BE2C (cell line): ENCODE data around the gene DAPK1.

Source experiments
- DNase-seq: peaks from one replicate; pipeline ENCODE4 v3.0.0-alpha.2; 2020
- H3K27me3 ChIP-seq: fragments of 250-450 bp; sonication (Bioruptor Pico); 2 replicates; pipeline ENCODE4 v1.5.1; 2020; ENCODE audit warnings: mild to moderate bottlenecking
- H3K36me3 ChIP-seq: fragments of 250-450 bp; sonication (Bioruptor Pico); 2 replicates; pipeline ENCODE4 v1.5.1; 2020; ENCODE audit warnings: mild to moderate bottlenecking
- H3K4me1 ChIP-seq: fragments of 250-450 bp; sonication (Bioruptor Pico); 2 replicates; pipeline ENCODE4 v1.5.1; 2020
- H3K4me3 ChIP-seq: 2 replicates; pipeline ENCODE4 v1.5.1; 2011; ENCODE audit warnings: low read depth, low read length
- H3K9me3 ChIP-seq: fragments of 250-450 bp; sonication (Bioruptor Pico); 2 replicates; pipeline ENCODE4 v1.5.1; 2020
- CTCF ChIP-seq: IDR thresholded peaks from 2 replicates; pipeline ENCODE4 v1.5.1; 2012; ENCODE audit warnings: mild to moderate bottlenecking, low read depth, low read length

DAPK1 gene

DNA sequence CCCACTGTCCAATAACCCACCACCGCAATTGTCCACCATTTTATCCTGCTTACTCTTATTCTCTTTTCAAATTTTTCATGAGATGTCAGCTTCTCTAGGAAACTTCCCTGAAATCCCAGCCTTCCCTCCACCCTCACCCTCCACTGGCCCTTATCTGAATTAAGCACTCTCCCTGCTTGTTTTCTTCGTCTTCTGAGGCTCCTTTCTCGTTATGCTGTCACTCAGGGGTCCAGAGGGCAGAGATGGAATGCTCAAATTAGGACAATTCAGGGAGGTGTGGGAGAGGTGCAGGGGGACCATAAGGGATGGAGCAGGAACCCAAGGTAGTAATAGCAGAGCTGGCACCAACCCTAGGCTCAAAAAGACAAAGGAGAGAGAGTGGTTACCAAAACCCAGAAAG, 5.0 kb upstream of the DAPK1 start:
- no peak for TF ChIP-seq CTCF
- peaks cover 6% of the 10 kb centered on the region for H3K4me1 ChIP-seq
- no peak for DNase-seq

DNA sequence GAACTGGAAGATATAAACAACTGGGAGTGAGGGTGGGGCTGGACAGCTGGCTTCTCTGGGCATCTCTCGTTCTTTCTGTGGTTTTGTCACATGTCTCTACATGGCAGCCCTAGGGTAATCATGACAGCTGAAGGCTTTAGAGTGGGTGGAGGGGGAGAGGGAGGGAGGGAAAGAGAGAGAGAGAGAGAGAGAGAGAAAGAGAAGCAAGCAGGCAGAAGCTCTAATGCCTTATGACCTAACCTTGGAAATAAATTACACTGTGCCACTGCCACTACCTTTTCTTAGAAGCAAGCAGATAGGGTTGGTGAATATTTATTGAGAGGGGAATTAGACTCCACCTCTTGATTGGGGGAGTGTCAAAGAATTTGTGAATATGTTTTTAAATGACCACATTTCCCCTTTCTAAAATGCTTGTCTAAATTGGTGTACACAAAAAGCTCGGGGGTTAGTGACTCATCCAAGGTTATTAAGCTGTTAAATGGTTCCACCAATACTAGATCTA, 2.6 kb upstream of the DAPK1 start:
- Histone ChIP-seq H3K4me1 (peaks cover 6% of the 10 kb centered on the region), H3K36me3 (no peaks in the 10 kb centered on the region), H3K4me3 (no peak overlapping the region), H3K27me3 (no peaks in the 10 kb centered on the region), H3K9me3 (no peaks in the 10 kb centered on the region)
- no peak for TF ChIP-seq CTCF
- no peak for DNase-seq

More for the DNA sequence above, 5.0 kb upstream of the DAPK1 start:
- H3K36me3 ChIP-seq: no peaks in the 10 kb centered on the region
- no peak overlapping the region for H3K4me3 ChIP-seq
- no peaks in the 10 kb centered on the region for H3K9me3 ChIP-seq
- no peaks in the 10 kb centered on the region for H3K27me3 ChIP-seq

GRCh38 chr9:87497080-87497603, 525 bp upstream of the DAPK1 start:
- Histone ChIP-seq H3K27me3 (no peaks in the 10 kb centered on the region), H3K4me3 (peak overlapping the region; percentile 62), H3K4me1 (peaks cover 10% of the 10 kb centered on the region), H3K9me3 (no peaks in the 10 kb centered on the region), H3K36me3 (no peaks in the 10 kb centered on the region)
- no peak for TF ChIP-seq CTCF
- DNase-seq: no peak

DNA sequence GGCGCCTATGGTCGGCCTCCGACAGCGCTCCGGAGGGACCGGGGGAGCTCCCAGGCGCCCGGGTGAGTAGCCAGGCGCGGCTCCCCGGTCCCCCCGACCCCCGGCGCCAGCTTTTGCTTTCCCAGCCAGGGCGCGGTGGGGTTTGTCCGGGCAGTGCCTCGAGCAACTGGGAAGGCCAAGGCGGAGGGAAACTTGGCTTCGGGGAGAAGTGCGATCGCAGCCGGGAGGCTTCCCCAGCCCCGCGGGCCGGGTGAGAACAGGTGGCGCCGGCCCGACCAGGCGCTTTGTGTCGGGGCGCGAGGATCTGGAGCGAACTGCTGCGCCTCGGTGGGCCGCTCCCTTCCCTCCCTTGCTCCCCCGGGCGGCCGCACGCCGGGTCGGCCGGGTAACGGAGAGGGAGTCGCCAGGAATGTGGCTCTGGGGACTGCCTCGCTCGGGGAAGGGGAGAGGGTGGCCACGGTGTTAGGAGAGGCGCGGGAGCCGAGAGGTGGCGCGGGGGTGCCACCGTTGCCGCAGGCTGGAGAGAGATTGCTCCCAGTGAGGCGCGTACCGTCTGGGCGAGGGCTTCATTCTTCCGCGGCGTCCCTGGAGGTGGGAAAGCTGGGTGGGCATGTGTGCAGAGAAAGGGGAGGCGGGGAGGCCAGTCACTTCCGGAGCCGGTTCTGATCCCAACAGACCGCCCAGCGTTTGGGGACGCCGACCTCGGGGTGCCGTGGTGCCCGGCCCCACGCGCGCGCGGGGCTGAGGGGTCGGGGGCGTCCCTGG, 561 bp downstream of the DAPK1 start:
- Histone ChIP-seq H3K4me1 (peaks cover 17% of the 10 kb centered on the region), H3K36me3 (no peaks in the 10 kb centered on the region), H3K4me3 (peak overlapping the region; percentile 62), H3K27me3 (no peaks in the 10 kb centered on the region), H3K9me3 (no peaks in the 10 kb centered on the region)
- DNase-seq: peak; percentile 73
- TF ChIP-seq CTCF: peak; percentile 34

GRCh38 chr9:87498811-87499360, 1.2 kb downstream of the DAPK1 start:
- TF ChIP-seq CTCF: no peak
- H3K4me3 ChIP-seq: peak overlapping the region; percentile 62
- no peaks in the 10 kb centered on the region for H3K9me3 ChIP-seq
- peaks cover 20% of the 10 kb centered on the region for H3K4me1 ChIP-seq
- H3K36me3 ChIP-seq: no peaks in the 10 kb centered on the region
- no peaks in the 10 kb centered on the region for H3K27me3 ChIP-seq
- peak; percentile 29 for DNase-seq

GRCh38 chr9:87499424-87500017, 1.9 kb downstream of the DAPK1 start:
- Histone ChIP-seq H3K4me3 (peak overlapping the region; percentile 62), H3K36me3 (no peaks in the 10 kb centered on the region), H3K27me3 (no peaks in the 10 kb centered on the region), H3K9me3 (no peaks in the 10 kb centered on the region), H3K4me1 (peaks cover 23% of the 10 kb centered on the region)
- no peak for TF ChIP-seq CTCF
- no peak for DNase-seq
